Transverse colon (tissue), 4 donors: ENCODE data around the gene WFDC9. TPM values are rescaled to one million over a fixed set of nuclear protein-coding genes. Genes with fewer than 3 reads are reported as not detected.
"Not testable (repeated sequence)": the region's sequence is repeated elsewhere in the genome, so short reads cannot be mapped to it uniquely, and the experiment has no call there.

ENCODE experiments used
- DNase-seq: peaks from one replicate; pipeline ENCODE4 v3.0.0-alpha.2; 2019
- H3K27ac ChIP-seq, 4 donors: fragments of 200-600 bp; sonication (generic); 2 replicates each; pipeline ENCODE4 v1.5.1; 2016 to 2018; ENCODE audit warnings: inconsistent platforms in 4 of 4
- H3K27me3 ChIP-seq: fragments of 200-600 bp; sonication (generic); 2 replicates; pipeline ENCODE4 v1.5.1; 2017; ENCODE audit warnings: inconsistent platforms
- H3K36me3 ChIP-seq, 4 donors: fragments of 200-600 bp; sonication (generic); 2 replicates each; pipeline ENCODE4 v1.5.1; 2017 to 2019; ENCODE audit warnings: inconsistent platforms in 4 of 4
- H3K4me1 ChIP-seq, 4 donors: fragments of 200-600 bp; sonication (generic); 2 replicates each; pipeline ENCODE4 v1.5.1; 2017 to 2020; ENCODE audit warnings: inconsistent platforms in 4 of 4
- H3K4me3 ChIP-seq, 4 donors: fragments of 200-600 bp; sonication (generic); 1 replicate in 1 of 4; 2 replicates in 3 of 4; pipeline versions ENCODE4 v1.5.1 to v1.6.1; 2017 to 2019; ENCODE audit warnings: inconsistent platforms in 4 of 4
- H3K9me3 ChIP-seq, 2 donors: fragments of 200-600 bp; sonication (generic); 2 replicates each; pipeline ENCODE4 v1.5.1; 2017 to 2019; ENCODE audit warnings: inconsistent platforms in 2 of 2
- CTCF ChIP-seq, 5 experiments: fragments of 200-600 bp in 3 of 5; fragments of 450-650 bp in 2 of 5; sonication (generic) in 3 of 5; IDR thresholded peaks; 1 replicate in 2 of 5; 2 replicates in 3 of 5; pipeline ENCODE4 v1.5.1; 2016 to 2017; ENCODE audit warnings: antibody characterized with exemption in 5 of 5, inconsistent platforms in 3 of 5, mild to moderate bottlenecking in 2 of 5, moderate library complexity in 1 of 5
- EP300 ChIP-seq: sonication (generic); formaldehyde crosslinking; IDR thresholded peaks from one replicate; pipeline ENCODE4 v1.6.1; 2017; ENCODE audit warnings: antibody characterized with exemption, low read depth
- POLR2A ChIP-seq: fragments of 450-650 bp; IDR thresholded peaks from one replicate; pipeline ENCODE4 v1.6.1; 2016; ENCODE audit warnings: antibody characterized with exemption, mild to moderate bottlenecking, moderate library complexity
- POLR2AphosphoS5 ChIP-seq, 3 donors: sonication (generic); formaldehyde crosslinking; IDR thresholded peaks; one replicate each; pipeline ENCODE4 v1.6.1; 2016; ENCODE audit warnings: antibody characterized with exemption in 3 of 3
- WGBS, 2 donors: methylation state at CpG; one replicate each; pipeline ENCODE4 v1.1.5; 2018; ENCODE audit warnings: low coverage in 1 of 2; 5-methylcytosine and 5-hydroxymethylcytosine counted together
- in situ Hi-C, 4 donors: fragments of 200-750 bp; cut with MboI; loops; one replicate each; pipeline versions ENCODE4 v1.15.0 to v1.15.1; 2017; ENCODE audit warnings: low sequenced_read_pairs in 3 of 4, low pct_ligation_motif_present in 1 of 4, low pct_unique_long_range_greater_than_20kb in 1 of 4
- intact Hi-C: fragments of 100-400 bp; cut with DNase I; formaldehyde crosslinking; loops from one replicate; pipeline ENCODE4 v1.15.1; 2023; ENCODE audit warnings: low total_unique reads
- total RNA-seq, 4 donors: library from RNA; depleted of rRNA; stranded (reverse); fragments of >200 nt; gene quantifications; one replicate each; pipeline ENCODE4 v1.1.0, GENCODE V29; 2016

Gene WFDC9
- total RNA-seq, 4 donors from 2014 or later, result not detected

GRCh38 chr20:45579184-45579583 is 51.9 kb downstream of the WFDC9 start, which contains the start of gene WFDC8:
Gene WFDC8, minus strand, starts transcription at chr20:45579284. Its CDS starts 37 bp downstream, at chr20:45579247.
- Histone ChIP-seq H3K4me3 (no peak within 1 kb of the TSS), H3K27me3 (no peaks in the 10 kb centered on the region), H3K9me3 (no peaks in the 10 kb centered on the region), H3K4me1 (no peaks in the 10 kb centered on the region), H3K36me3 (no peaks in the 10 kb centered on the region), H3K27ac (no peak within 1 kb of the TSS)
- no peak for DNase-seq
- WGBS, 2 donors, result 56 to 67% methylated on average over 4 of the region's 4 CpGs
- in situ Hi-C loops (loop anchor here in 1 of 4 donors (25.0 kb wide), 1 partner anchor 183 kb away; no protein-coding TSS in a partner anchor), intact Hi-C loops (no loop called here)
- no peak for TF ChIP-seq POLR2AphosphoS5 (IDR thresholded peaks at IDR 0.05)
- no peak for TF ChIP-seq POLR2A
- no peak for TF ChIP-seq EP300
- no peak for TF ChIP-seq CTCF (IDR thresholded peaks at IDR 0.05)

GRCh38 chr20:45578231-45578630 is 52.9 kb downstream of the WFDC9 start:
- no peak for DNase-seq
- in situ Hi-C loops (loop anchor here in 1 of 4 donors (25.0 kb wide), 1 partner anchor 184 kb away; no protein-coding TSS in a partner anchor), intact Hi-C loops (no loop called here)
- no peak overlapping the region for H3K4me3 ChIP-seq
- no peaks in the 10 kb centered on the region for H3K27me3 ChIP-seq
- H3K27ac ChIP-seq, result no peak overlapping the region
- no peaks in the 10 kb centered on the region for H3K9me3 ChIP-seq
- H3K4me1 ChIP-seq, result no peaks in the 10 kb centered on the region
- TF ChIP-seq CTCF (IDR thresholded peaks at IDR 0.05) (no peak), POLR2A (no peak), POLR2AphosphoS5 (IDR thresholded peaks at IDR 0.05) (no peak), EP300 (no peak)
- H3K36me3 ChIP-seq, result no peaks in the 10 kb centered on the region
- whole genome bisulfite sequencing, 2 donors, result 79% methylated on average over 1 of the region's 1 CpG; no CpG with 5 or more reads in 1 of the 2 donors

GRCh38 chr20:45576995-45577394 is 54.1 kb downstream of the WFDC9 start:
- WGBS, 2 donors, result 38 to 73% methylated on average over 2 of the region's 2 CpGs

GRCh38 chr20:45575931-45576330 is 55.2 kb downstream of the WFDC9 start:
- intact Hi-C loops, result no loop called here
- Histone ChIP-seq H3K4me1 (no peaks in the 10 kb centered on the region), H3K4me3 (no peak overlapping the region), H3K9me3 (no peaks in the 10 kb centered on the region), H3K27ac (no peak overlapping the region), H3K36me3 (no peaks in the 10 kb centered on the region), H3K27me3 (peaks cover 3% of the 10 kb centered on the region)
- in situ Hi-C loops, result loop anchor here in 1 of 4 donors (25.0 kb wide), 1 partner anchor 186 kb away; no protein-coding TSS in a partner anchor
- no peak for DNase-seq
- WGBS, 2 donors, result 82 to 88% methylated on average over 3 of the region's 3 CpGs
- TF ChIP-seq EP300 (no peak), CTCF (IDR thresholded peaks at IDR 0.05) (no peak), POLR2AphosphoS5 (IDR thresholded peaks at IDR 0.05) (no peak), POLR2A (no peak)

More at GRCh38 chr20:45576995-45577394, 54.1 kb downstream of the WFDC9 start:
- no peaks in the 10 kb centered on the region for H3K27me3 ChIP-seq
- H3K36me3 ChIP-seq, result no peaks in the 10 kb centered on the region
- no peak for DNase-seq
- no peak for TF ChIP-seq POLR2A
- TF ChIP-seq CTCF (IDR thresholded peaks at IDR 0.05), result no peak
- no peak for TF ChIP-seq EP300
- TF ChIP-seq POLR2AphosphoS5 (IDR thresholded peaks at IDR 0.05), result no peak
- H3K4me3 ChIP-seq, result no peak overlapping the region
- in situ Hi-C loops, result loop anchor here in 1 of 4 donors (25.0 kb wide), 1 partner anchor 185 kb away; no protein-coding TSS in a partner anchor
- H3K27ac ChIP-seq, result no peak overlapping the region
- H3K4me1 ChIP-seq, result no peaks in the 10 kb centered on the region
- intact Hi-C loops, result no loop called here
- no peaks in the 10 kb centered on the region for H3K9me3 ChIP-seq

- H3K27me3 ChIP-seq, H3K27ac ChIP-seq, intact Hi-C loops, H3K4me3 ChIP-seq, DNase-seq, H3K9me3 ChIP-seq, H3K36me3 ChIP-seq, H3K4me1 ChIP-seq, in situ Hi-C loops: not testable (repeated sequence)
- 89 to 100% methylated on average over 1 of the region's 1 CpG for WGBS, 2 donors
Measured at GRCh38 chr20:45569650-45570049, 61.4 kb downstream of the WFDC9 start.
